ENCODE measurements around the gene SDK1. TPM values are rescaled to one million over a fixed set of nuclear protein-coding genes. Genes with fewer than 3 reads are reported as not detected.

The SDK1 gene
- total RNA-seq, 1 experiment from 2014 or later = 9.3 TPM

DNA sequence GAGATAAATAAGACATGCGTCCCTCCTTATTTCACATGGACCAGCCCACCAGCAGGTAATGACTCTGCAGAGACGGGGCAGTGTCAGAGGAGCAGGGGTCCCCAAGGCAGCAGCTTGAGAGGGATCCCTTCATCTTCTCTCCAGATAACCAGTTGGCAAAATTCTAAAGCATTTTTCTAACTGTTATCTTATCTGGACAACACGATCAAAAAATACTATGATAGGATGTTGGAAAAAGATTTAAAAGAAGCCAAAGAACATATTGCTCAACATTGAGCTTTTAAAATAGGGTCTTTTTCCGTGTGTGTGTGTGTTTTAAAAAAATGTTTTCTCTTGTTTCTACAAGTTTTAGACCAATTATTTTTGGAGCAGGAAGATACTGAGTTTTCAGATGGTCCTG lies 641.2 kb downstream of the SDK1 start:
- DNase-seq (ENCODE audit: low spot score) (no peak), ATAC-seq (no peak)
- POLR2A ChIA-PET = interaction anchor here (1.1 kb wide), 1 partner anchor 20 kb away, joined by 3 read pairs; no protein-coding TSS in a partner anchor
- peaks cover 20% of the 10 kb centered on the region for H3K9me3 Mint-ChIP-seq
- peaks cover 20% of the 10 kb centered on the region for H3K36me3 Mint-ChIP-seq
- no peak for TF ChIP-seq FOXP1 (CRISPR knock-in tag; IDR thresholded peaks at IDR 0.05; ENCODE audit: borderline replicate concordance)
- H3K27me3 Mint-ChIP-seq (ENCODE audit: low read depth) = no peaks in the 10 kb centered on the region
- CTCF ChIA-PET = interaction anchor here (1.8 kb wide), 1 partner anchor 20 kb away, joined by 4 read pairs; no protein-coding TSS in a partner anchor
- no peak overlapping the region for H3K4me3 Mint-ChIP-seq
- no peak overlapping the region; the same call in 1 of the 2 replicates for H3K27ac Mint-ChIP-seq
- H3K4me1 Mint-ChIP-seq = peaks cover 24% of the 10 kb centered on the region

DNA sequence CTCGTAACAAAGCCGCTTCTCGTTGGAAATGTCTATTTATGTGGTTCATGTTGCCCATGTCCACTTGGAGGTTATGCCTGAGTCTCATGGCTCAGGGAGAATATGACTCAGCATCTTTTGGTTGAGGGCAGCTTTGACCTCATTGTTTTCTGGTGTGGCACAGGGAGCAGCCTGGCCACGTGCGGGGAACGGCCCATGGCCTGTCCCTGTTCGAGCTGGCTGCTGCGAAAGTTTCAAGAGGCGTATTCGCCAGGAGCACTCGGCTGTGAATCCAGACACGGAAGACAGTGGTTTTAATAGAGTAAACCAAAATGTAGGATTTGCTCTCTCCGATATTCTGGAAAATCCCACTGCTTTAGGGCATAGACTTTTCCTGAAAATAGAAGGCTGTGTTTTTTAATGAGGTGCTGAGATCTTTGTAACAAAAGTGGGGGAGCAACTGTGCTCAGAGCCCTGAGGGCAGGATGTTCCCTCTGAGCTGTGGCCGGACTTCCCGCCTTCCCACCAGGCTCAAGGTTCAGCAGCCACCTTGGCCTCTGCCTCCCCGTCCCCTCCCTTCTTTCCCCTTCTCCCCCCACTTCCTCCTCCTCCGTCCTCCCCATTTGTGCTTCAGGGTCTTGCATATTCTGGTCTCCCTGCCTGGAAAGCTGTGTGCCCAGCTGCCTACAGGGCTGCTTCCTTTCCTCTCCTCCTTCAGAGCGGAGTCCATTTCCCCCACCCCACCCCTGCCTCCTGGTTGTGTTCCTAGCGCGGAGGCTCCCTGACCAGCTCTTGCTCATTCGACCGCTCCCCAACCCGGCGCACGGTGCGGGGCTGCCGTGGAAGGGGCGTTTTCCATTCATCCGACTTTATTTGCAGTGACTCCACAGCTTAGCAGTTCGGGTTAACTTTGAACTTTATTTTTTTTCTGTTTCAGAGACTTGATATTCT lies 642.0 kb downstream of the SDK1 start:
- H3K4me3 Mint-ChIP-seq = no peak overlapping the region
- POLR2A ChIA-PET = interaction anchor here (1.1 kb wide), 2 partner anchors 11 to 21 kb away, joined by 3 read pairs; no protein-coding TSS in a partner anchor
- no peaks in the 10 kb centered on the region for H3K27me3 Mint-ChIP-seq (ENCODE audit: low read depth)
- peaks cover 20% of the 10 kb centered on the region for H3K9me3 Mint-ChIP-seq
- CTCF ChIA-PET = interaction anchor here (1.1 to 1.8 kb wide), 2 partner anchors 21 to 52 kb away, joined by 4 to 6 read pairs; no protein-coding TSS in a partner anchor
- TF ChIP-seq, protein P1, sequence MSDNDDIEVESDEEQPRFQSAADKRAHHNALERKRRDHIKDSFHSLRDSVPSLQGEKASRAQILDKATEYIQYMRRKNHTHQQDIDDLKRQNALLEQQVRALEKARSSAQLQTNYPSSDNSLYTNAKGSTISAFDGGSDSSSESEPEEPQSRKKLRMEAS (CRISPR knock-in tag; IDR thresholded peaks at IDR 0.05) = no peak
- TF ChIP-seq ETV6 (CRISPR knock-in tag; IDR thresholded peaks at IDR 0.05) = peak; percentile 75; the same call in 1 of the 2 replicates
- 0 out of 2 replicates have a peak, but pooled peaks have one; percentile 21 for TF ChIP-seq NFE2L1 (CRISPR knock-in tag; IDR thresholded peaks at IDR 0.05)
- peak overlapping the region; percentile 78 for H3K27ac Mint-ChIP-seq
- peaks cover 19% of the 10 kb centered on the region for H3K36me3 Mint-ChIP-seq
- peak; percentile 20 for ATAC-seq
- DNase-seq (ENCODE audit: low spot score) = peak; percentile 39
- H3K4me1 Mint-ChIP-seq = peaks cover 24% of the 10 kb centered on the region

DNA sequence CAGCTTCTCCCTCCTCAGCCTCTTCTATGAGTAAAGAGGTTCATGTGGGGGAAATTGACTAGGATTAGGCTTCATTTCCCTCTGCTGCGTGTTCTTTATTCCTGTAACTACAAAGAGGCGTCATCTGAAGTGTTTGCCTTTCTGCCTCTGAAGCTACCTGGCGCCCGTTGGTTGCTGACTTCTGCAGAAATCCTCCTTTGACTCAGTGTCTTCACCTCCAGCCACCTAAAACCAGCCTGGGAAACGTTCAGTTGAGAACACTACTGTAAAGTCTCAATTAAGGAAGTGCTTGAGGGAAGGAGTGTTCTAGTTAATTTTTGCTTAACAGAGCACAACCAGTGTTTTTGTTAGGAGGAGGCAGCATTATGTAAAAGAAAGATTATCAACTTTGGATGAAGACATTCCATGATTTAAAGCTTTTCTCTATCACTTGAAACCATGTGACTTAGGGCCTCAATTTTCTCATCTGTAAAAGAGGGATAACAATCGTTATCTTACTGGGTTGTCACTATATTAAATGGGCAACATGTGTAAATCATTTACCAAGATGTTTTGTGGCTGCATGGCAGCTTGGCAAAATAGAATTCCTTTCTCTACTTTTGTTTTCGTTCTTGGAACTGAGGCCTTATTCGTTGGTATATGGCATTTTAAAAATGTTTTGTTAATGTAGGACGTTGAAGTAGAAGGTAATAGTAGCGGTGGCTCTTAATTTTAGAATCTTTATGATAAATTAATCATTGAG lies 642.9 kb downstream of the SDK1 start:
- ATAC-seq = no peak
- no peak for TF ChIP-seq RORB (CRISPR knock-in tag; IDR thresholded peaks at IDR 0.05)
- no peak for TF ChIP-seq ZNF138 (CRISPR knock-in tag; conservative IDR thresholded peaks at IDR 0.05)
- TF ChIP-seq, protein P2, sequence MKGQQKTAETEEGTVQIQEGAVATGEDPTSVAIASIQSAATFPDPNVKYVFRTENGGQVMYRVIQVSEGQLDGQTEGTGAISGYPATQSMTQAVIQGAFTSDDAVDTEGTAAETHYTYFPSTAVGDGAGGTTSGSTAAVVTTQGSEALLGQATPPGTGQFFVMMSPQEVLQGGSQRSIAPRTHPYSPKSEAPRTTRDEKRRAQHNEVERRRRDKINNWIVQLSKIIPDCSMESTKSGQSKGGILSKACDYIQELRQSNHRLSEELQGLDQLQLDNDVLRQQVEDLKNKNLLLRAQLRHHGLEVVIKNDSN (CRISPR knock-in tag; IDR thresholded peaks at IDR 0.05) = no peak
- no peak for TF ChIP-seq TCF7 (CRISPR knock-in tag; IDR thresholded peaks at IDR 0.05; ENCODE audit: low read depth)
- TF ChIP-seq ZNF121 (CRISPR knock-in tag; IDR thresholded peaks at IDR 0.05) = no peak
- no peak for TF ChIP-seq JAZF1 (CRISPR knock-in tag; IDR thresholded peaks at IDR 0.05)
- TF ChIP-seq GABPB1 (CRISPR knock-in tag; IDR thresholded peaks at IDR 0.05) = no peak
- TF ChIP-seq, protein P3, sequence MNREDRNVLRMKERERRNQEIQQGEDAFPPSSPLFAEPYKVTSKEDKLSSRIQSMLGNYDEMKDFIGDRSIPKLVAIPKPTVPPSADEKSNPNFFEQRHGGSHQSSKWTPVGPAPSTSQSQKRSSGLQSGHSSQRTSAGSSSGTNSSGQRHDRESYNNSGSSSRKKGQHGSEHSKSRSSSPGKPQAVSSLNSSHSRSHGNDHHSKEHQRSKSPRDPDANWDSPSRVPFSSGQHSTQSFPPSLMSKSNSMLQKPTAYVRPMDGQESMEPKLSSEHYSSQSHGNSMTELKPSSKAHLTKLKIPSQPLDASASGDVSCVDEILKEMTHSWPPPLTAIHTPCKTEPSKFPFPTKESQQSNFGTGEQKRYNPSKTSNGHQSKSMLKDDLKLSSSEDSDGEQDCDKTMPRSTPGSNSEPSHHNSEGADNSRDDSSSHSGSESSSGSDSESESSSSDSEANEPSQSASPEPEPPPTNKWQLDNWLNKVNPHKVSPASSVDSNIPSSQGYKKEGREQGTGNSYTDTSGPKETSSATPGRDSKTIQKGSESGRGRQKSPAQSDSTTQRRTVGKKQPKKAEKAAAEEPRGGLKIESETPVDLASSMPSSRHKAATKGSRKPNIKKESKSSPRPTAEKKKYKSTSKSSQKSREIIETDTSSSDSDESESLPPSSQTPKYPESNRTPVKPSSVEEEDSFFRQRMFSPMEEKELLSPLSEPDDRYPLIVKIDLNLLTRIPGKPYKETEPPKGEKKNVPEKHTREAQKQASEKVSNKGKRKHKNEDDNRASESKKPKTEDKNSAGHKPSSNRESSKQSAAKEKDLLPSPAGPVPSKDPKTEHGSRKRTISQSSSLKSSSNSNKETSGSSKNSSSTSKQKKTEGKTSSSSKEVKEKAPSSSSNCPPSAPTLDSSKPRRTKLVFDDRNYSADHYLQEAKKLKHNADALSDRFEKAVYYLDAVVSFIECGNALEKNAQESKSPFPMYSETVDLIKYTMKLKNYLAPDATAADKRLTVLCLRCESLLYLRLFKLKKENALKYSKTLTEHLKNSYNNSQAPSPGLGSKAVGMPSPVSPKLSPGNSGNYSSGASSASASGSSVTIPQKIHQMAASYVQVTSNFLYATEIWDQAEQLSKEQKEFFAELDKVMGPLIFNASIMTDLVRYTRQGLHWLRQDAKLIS (CRISPR knock-in tag; IDR thresholded peaks at IDR 0.05; ENCODE audit: borderline replicate concordance) = no peak
- TF ChIP-seq, protein P4, sequence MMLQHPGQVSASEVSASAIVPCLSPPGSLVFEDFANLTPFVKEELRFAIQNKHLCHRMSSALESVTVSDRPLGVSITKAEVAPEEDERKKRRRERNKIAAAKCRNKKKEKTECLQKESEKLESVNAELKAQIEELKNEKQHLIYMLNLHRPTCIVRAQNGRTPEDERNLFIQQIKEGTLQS (CRISPR knock-in tag; conservative IDR thresholded peaks at IDR 0.05) = no peak
- ChIA-PET POLR2A (interaction anchor here (1.1 kb wide), 1 partner anchor 12 kb away, joined by 3 read pairs; no protein-coding TSS in a partner anchor), CTCF (interaction anchor here (1.1 to 1.8 kb wide), 2 partner anchors 22 to 51 kb away, joined by 4 to 6 read pairs; no protein-coding TSS in a partner anchor)
- no peak overlapping the region for H3K4me3 Mint-ChIP-seq
- peak overlapping the region; percentile 73 for H3K27ac Mint-ChIP-seq
- H3K9me3 Mint-ChIP-seq = peaks cover 15% of the 10 kb centered on the region
- H3K27me3 Mint-ChIP-seq (ENCODE audit: low read depth) = no peaks in the 10 kb centered on the region
- H3K4me1 Mint-ChIP-seq = peaks cover 20% of the 10 kb centered on the region
- H3K36me3 Mint-ChIP-seq = peaks cover 14% of the 10 kb centered on the region
- DNase-seq (ENCODE audit: low spot score) = no peak

All from WTC11 (cell line).